ENCODE results near the gene ZBTB47.

The ZBTB47 gene

GRCh38 chr3:42682301-42683070, 29.0 kb downstream of the ZBTB47 start:
- TF ChIP-seq POLR2AphosphoS5 (IDR thresholded peaks at IDR 0.05; ENCODE audit: low read depth, low read length) (no peak), SIN3A (IDR thresholded peaks at IDR 0.05; ENCODE audit: borderline replicate concordance, insufficient read depth, low read length) (no peak), TAF1 (IDR thresholded peaks at IDR 0.05; ENCODE audit: borderline replicate concordance, insufficient read depth, low read length) (no peak), REST (IDR thresholded peaks at IDR 0.05; ENCODE audit: insufficient read depth in 1 of 2, low read depth in 2 of 2, low read length in 2 of 2) (no peak), FOXP2 (optimal IDR thresholded peaks at IDR 0.05; ENCODE audit: borderline replicate concordance, extremely low read depth, extremely low read length, insufficient read depth) (no peak)

GRCh38 chr3:42683875-42684598, 30.5 kb downstream of the ZBTB47 start:
- TF ChIP-seq POLR2AphosphoS5 (IDR thresholded peaks at IDR 0.05; ENCODE audit: low read depth, low read length) (no peak), REST (IDR thresholded peaks at IDR 0.05; ENCODE audit: insufficient read depth in 1 of 2, low read depth in 2 of 2, low read length in 2 of 2) (no peak), TAF1 (IDR thresholded peaks at IDR 0.05; ENCODE audit: borderline replicate concordance, insufficient read depth, low read length) (no peak), FOXP2 (optimal IDR thresholded peaks at IDR 0.05; ENCODE audit: borderline replicate concordance, extremely low read depth, extremely low read length, insufficient read depth) (no peak), SIN3A (IDR thresholded peaks at IDR 0.05; ENCODE audit: borderline replicate concordance, insufficient read depth, low read length) (no peak)

GRCh38 chr3:42684632-42685362, 31.3 kb downstream of the ZBTB47 start:
- TF ChIP-seq REST (IDR thresholded peaks at IDR 0.05; ENCODE audit: insufficient read depth in 1 of 2, low read depth in 2 of 2, low read length in 2 of 2) (no peak), SIN3A (IDR thresholded peaks at IDR 0.05; ENCODE audit: borderline replicate concordance, insufficient read depth, low read length) (no peak), FOXP2 (optimal IDR thresholded peaks at IDR 0.05; ENCODE audit: borderline replicate concordance, extremely low read depth, extremely low read length, insufficient read depth) (no peak), POLR2AphosphoS5 (IDR thresholded peaks at IDR 0.05; ENCODE audit: low read depth, low read length) (no peak), TAF1 (IDR thresholded peaks at IDR 0.05; ENCODE audit: borderline replicate concordance, insufficient read depth, low read length) (no peak)

- TF ChIP-seq FOXP2 (optimal IDR thresholded peaks at IDR 0.05; ENCODE audit: borderline replicate concordance, extremely low read depth, extremely low read length, insufficient read depth), result no peak
- TF ChIP-seq REST (IDR thresholded peaks at IDR 0.05; ENCODE audit: insufficient read depth in 1 of 2, low read depth in 2 of 2, low read length in 2 of 2), result no peak
- no peak for TF ChIP-seq SIN3A (IDR thresholded peaks at IDR 0.05; ENCODE audit: borderline replicate concordance, insufficient read depth, low read length)
- no peak for TF ChIP-seq TAF1 (IDR thresholded peaks at IDR 0.05; ENCODE audit: borderline replicate concordance, insufficient read depth, low read length)
- TF ChIP-seq POLR2AphosphoS5 (IDR thresholded peaks at IDR 0.05; ENCODE audit: low read depth, low read length), result no peak
These were observed 31.9 kb downstream of the ZBTB47 start, which contains the start of gene KLHL40 for GRCh38 chr3:42685363-42685881. TSS of gene KLHL40 (plus strand) at chr3:42685537. CDS start at chr3:42685619, 82 bp downstream.

Data from PFSK-1 (cell line).